Activated CD8-positive, alpha-beta memory T cell treated with anti-CD3 and anti-CD28 coated beads, Interleukin-2, amount 50 U/mL, for 24 hours (primary cell): Measurements from ENCODE around the gene HDLBP.

ENCODE experiments used
- DNase-seq: peaks from one replicate; pipeline ENCODE4 v3.0.0-alpha.2; 2020; ENCODE audit errors: extremely low read depth

The HDLBP gene

GRCh38 chr2:241315093-241315878 is at the start of gene HDLBP:
Gene HDLBP (minus strand): TSS chr2:241315672. CDS start chr2:241266869, 48,803 bp downstream.
- peak; percentile 100 for DNase-seq

- DNase-seq: no peak
These were observed 49.3 kb upstream of the HDLBP start for GRCh38 chr2:241364781-241365180.

- DNase-seq: no peak
These were observed 48.0 kb upstream of the HDLBP start for GRCh38 chr2:241363426-241363825.

- DNase-seq: no peak
These were observed 44.1 kb upstream of the HDLBP start for GRCh38 chr2:241359481-241360045.

GRCh38 chr2:241358470-241358869 is 43.0 kb upstream of the HDLBP start:
- no peak for DNase-seq

GRCh38 chr2:241357531-241357930 is 42.1 kb upstream of the HDLBP start:
- DNase-seq: no peak

GRCh38 chr2:241356871-241357260 is 41.4 kb upstream of the HDLBP start:
- DNase-seq: no peak

GRCh38 chr2:241355983-241356870 is 40.8 kb upstream of the HDLBP start, which contains the start of gene FARP2:
Gene FARP2 (plus strand): TSS chr2:241356285. CDS start chr2:241373108, 16,823 bp downstream.
- DNase-seq: peak; percentile 95

GRCh38 chr2:241354668-241355658 is 39.5 kb upstream of the HDLBP start:
- DNase-seq: peak; percentile 34

- no peak for DNase-seq
These were observed 36.8 kb upstream of the HDLBP start for GRCh38 chr2:241352227-241352626.

- no peak for DNase-seq
These were observed 36.2 kb upstream of the HDLBP start for GRCh38 chr2:241351640-241352031.

- DNase-seq: no peak
These were observed 35.6 kb upstream of the HDLBP start for GRCh38 chr2:241350878-241351639.

- DNase-seq: no peak
These were observed 35.0 kb upstream of the HDLBP start for GRCh38 chr2:241350530-241350877.

GRCh38 chr2:241349941-241350340 is 34.5 kb upstream of the HDLBP start:
- DNase-seq: no peak

- DNase-seq: no peak
These were observed 29.6 kb upstream of the HDLBP start for GRCh38 chr2:241344925-241345651.

- DNase-seq: no peak
These were observed 25.2 kb upstream of the HDLBP start for GRCh38 chr2:241340631-241341163.

- no peak for DNase-seq
These were observed 24.6 kb upstream of the HDLBP start for GRCh38 chr2:241339839-241340630.

- DNase-seq: no peak
These were observed 19.3 kb upstream of the HDLBP start for GRCh38 chr2:241334813-241335212.

GRCh38 chr2:241330616-241330981 is 15.1 kb upstream of the HDLBP start:
- DNase-seq: no peak
